HAP-1 (cell line): ENCODE results near the gene FGD2.

ENCODE experiments used
- DNase-seq, 2 experiments: peaks; one replicate each; pipeline ENCODE4 v3.0.0-alpha.2; 2016 to 2020; ENCODE audit warnings: low spot score in 2 of 2
- H3K27me3 ChIP-seq: fragments of 250-450 bp; sonication (Bioruptor Pico); 2 replicates; pipeline ENCODE4 v1.5.1; 2020; ENCODE audit warnings: low read depth, mild to moderate bottlenecking, moderate library complexity
- H3K36me3 ChIP-seq: fragments of 250-450 bp; sonication (Bioruptor Pico); replicated peaks from 2 replicates; pipeline ENCODE4 v1.5.1; 2020; ENCODE audit warnings: mild to moderate bottlenecking
- H3K4me1 ChIP-seq: fragments of 250-450 bp; sonication (Bioruptor Pico); 2 replicates; pipeline ENCODE4 v1.5.1; 2020; ENCODE audit warnings: mild to moderate bottlenecking
- H3K4me3 ChIP-seq: fragments of 250-450 bp; sonication (Bioruptor Pico); 2 replicates; pipeline ENCODE4 v1.5.1; 2020; ENCODE audit warnings: mild to moderate bottlenecking, moderate library complexity
- H3K9me3 ChIP-seq: fragments of 250-450 bp; sonication (Bioruptor Pico); 2 replicates; pipeline ENCODE4 v1.5.1; 2020; ENCODE audit warnings: mild to moderate bottlenecking, moderate library complexity
- in situ Hi-C: fragments of 300-500 bp; cut with MboI; formaldehyde crosslinking; loops from 3 replicates; pipeline ENCODE4 v1.14.3; 2020; ENCODE audit warnings: low sequenced_read_pairs, inconsistent platforms, mixed read lengths

The FGD2 gene

DNA sequence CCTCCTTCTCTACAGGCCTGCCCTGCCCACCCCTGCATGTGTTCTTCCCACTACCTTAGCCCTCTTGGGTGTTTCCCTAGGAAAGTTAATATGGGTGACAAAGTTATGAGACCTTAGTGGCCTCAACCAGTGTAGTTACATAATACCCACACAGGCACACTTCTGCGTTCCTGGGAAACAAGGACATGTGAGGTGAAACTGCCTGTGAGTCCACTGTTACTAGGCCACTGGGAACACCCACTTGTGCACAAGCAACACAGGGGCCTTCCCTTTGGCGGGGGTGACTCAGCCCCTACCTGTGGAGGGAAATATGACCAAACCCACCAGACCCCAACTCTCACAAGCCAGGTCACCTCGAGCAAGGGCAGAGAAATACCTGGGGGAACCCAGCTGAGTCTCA, 38.2 kb upstream of the FGD2 start:
- in situ Hi-C loops: no loop called here
- no peak for DNase-seq
- H3K36me3 ChIP-seq: peaks cover 56% of the 10 kb centered on the region
- H3K9me3 ChIP-seq: no peaks in the 10 kb centered on the region
- no peak overlapping the region for H3K4me3 ChIP-seq
- H3K27me3 ChIP-seq: no peaks in the 10 kb centered on the region
- no peaks in the 10 kb centered on the region for H3K4me1 ChIP-seq

- in situ Hi-C loops: no loop called here
- DNase-seq: no peak
- peaks cover 60% of the 10 kb centered on the region for H3K36me3 ChIP-seq
Measured at GRCh38 chr6:36967757-36968156, 37.7 kb upstream of the FGD2 start.

GRCh38 chr6:36968266-36968977, 37.0 kb upstream of the FGD2 start:
- H3K4me1 ChIP-seq: no peaks in the 10 kb centered on the region
- H3K36me3 ChIP-seq: peaks cover 65% of the 10 kb centered on the region
- in situ Hi-C loops: no loop called here
- no peak for DNase-seq
- no peak overlapping the region for H3K4me3 ChIP-seq
- H3K27me3 ChIP-seq: no peaks in the 10 kb centered on the region
- no peaks in the 10 kb centered on the region for H3K9me3 ChIP-seq

More at GRCh38 chr6:36967757-36968156, 37.7 kb upstream of the FGD2 start:
- Histone ChIP-seq H3K27me3 (no peaks in the 10 kb centered on the region), H3K9me3 (no peaks in the 10 kb centered on the region), H3K4me3 (no peak overlapping the region), H3K4me1 (no peaks in the 10 kb centered on the region)

GRCh38 chr6:36969240-36969691, 36.2 kb upstream of the FGD2 start:
- H3K4me3 ChIP-seq: no peak overlapping the region
- H3K27me3 ChIP-seq: no peaks in the 10 kb centered on the region
- no peaks in the 10 kb centered on the region for H3K4me1 ChIP-seq
- in situ Hi-C loops: no loop called here
- peaks cover 73% of the 10 kb centered on the region for H3K36me3 ChIP-seq
- no peak for DNase-seq
- H3K9me3 ChIP-seq: no peaks in the 10 kb centered on the region

- Histone ChIP-seq H3K36me3 (peaks cover 83% of the 10 kb centered on the region), H3K27me3 (no peaks in the 10 kb centered on the region), H3K9me3 (no peaks in the 10 kb centered on the region), H3K4me3 (no peak overlapping the region), H3K4me1 (no peaks in the 10 kb centered on the region)
- in situ Hi-C loops: no loop called here
- no peak for DNase-seq
Measured at GRCh38 chr6:36969988-36970891, 35.2 kb upstream of the FGD2 start.

- H3K4me1 ChIP-seq: no peaks in the 10 kb centered on the region
- H3K36me3 ChIP-seq: peaks cover 92% of the 10 kb centered on the region
- H3K27me3 ChIP-seq: no peaks in the 10 kb centered on the region
- H3K4me3 ChIP-seq: no peak overlapping the region
- in situ Hi-C loops: no loop called here
- no peak for DNase-seq
- no peaks in the 10 kb centered on the region for H3K9me3 ChIP-seq
Measured at GRCh38 chr6:36970892-36971842, 34.3 kb upstream of the FGD2 start.

- Histone ChIP-seq H3K36me3 (peaks cover 98% of the 10 kb centered on the region), H3K4me1 (no peaks in the 10 kb centered on the region), H3K27me3 (no peaks in the 10 kb centered on the region), H3K4me3 (no peak overlapping the region), H3K9me3 (no peaks in the 10 kb centered on the region)
- in situ Hi-C loops: no loop called here
- DNase-seq: no peak
Measured at GRCh38 chr6:36971921-36972673, 33.4 kb upstream of the FGD2 start.

GRCh38 chr6:36973190-36973589, 32.3 kb upstream of the FGD2 start:
- Histone ChIP-seq H3K27me3 (no peaks in the 10 kb centered on the region), H3K4me1 (no peaks in the 10 kb centered on the region), H3K4me3 (no peak overlapping the region), H3K36me3 (peaks cover 98% of the 10 kb centered on the region), H3K9me3 (no peaks in the 10 kb centered on the region)
- in situ Hi-C loops: no loop called here
- DNase-seq: no peak

DNA sequence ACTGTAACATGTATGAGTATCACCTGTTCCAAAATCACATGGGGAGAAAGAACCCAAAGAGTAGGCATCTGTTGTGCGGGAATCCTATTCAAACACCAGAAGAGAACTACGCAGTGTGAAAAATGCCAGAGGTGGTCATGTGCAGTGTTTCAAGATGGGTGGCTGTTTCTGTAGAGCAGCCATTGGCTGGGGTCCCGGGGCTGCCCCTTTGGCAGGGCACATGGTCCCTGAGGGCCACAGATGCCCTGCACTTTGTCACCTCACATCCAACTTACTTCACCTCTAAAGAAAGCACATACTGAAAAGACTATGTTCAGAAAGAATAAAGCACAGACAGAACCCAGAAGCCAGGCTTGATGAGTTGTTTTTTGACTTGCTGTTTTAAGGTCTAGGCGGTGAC, 31.8 kb upstream of the FGD2 start:
- no peaks in the 10 kb centered on the region for H3K27me3 ChIP-seq
- peaks cover 96% of the 10 kb centered on the region for H3K36me3 ChIP-seq
- H3K4me1 ChIP-seq: no peaks in the 10 kb centered on the region
- no peak for DNase-seq
- in situ Hi-C loops: no loop called here
- H3K4me3 ChIP-seq: no peak overlapping the region
- no peaks in the 10 kb centered on the region for H3K9me3 ChIP-seq

DNA sequence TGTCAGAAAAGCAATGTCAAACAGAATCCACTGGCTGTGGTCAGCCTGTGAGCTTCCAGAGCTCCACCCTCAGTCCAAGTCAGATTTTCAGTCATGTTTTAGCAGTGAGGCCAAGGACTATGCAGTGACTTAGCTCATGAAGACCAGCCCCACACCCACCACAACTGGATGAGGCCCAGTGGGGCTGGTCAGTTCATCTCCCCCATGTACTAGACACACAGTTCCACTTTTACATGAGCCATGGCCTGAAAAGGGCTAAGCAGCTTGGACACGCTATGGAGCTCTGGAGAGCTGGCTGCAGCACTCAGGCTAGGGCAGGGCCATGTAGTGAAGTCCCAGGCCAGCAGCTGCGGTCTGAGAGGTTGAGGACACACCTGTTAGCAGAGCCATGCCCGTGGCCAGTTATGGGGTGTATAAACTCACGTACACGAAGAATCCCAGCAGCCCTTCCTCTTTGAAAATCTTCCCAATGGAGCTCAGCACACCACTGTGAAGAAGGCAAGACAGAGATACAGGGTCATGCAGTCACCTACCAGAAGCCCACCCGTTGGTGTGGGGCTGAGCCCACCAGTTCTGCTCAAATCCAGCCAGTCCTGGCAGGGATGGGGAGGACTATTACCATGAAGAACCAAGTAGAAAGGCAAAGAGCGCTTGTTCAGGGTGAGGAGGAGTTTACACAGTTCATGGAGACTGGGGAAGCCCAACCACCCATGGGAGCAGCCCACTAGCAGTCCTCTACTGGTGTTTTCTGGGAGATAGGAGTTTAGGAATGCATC, 30.0 kb upstream of the FGD2 start:
- no peaks in the 10 kb centered on the region for H3K4me1 ChIP-seq
- H3K4me3 ChIP-seq: no peak overlapping the region
- peaks cover 88% of the 10 kb centered on the region for H3K36me3 ChIP-seq
- in situ Hi-C loops: no loop called here
- H3K27me3 ChIP-seq: no peaks in the 10 kb centered on the region
- DNase-seq: no peak
- no peaks in the 10 kb centered on the region for H3K9me3 ChIP-seq

DNA sequence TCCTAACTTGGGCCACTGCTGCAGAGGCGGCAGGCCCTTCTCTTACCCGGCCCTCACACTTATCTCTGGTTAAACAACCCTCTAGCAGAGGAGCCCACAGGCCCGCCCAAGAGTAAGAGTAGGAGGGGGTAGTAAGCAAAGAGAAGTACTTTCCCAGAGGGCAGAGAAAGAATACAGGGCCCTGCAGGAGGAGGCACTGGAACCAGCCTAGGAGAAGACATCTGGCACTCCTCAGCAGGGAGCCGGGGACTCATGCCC, 29.5 kb upstream of the FGD2 start:
- no peaks in the 10 kb centered on the region for H3K9me3 ChIP-seq
- H3K27me3 ChIP-seq: no peaks in the 10 kb centered on the region
- no peak for DNase-seq
- H3K36me3 ChIP-seq: peaks cover 86% of the 10 kb centered on the region
- H3K4me3 ChIP-seq: no peak overlapping the region
- in situ Hi-C loops: no loop called here
- H3K4me1 ChIP-seq: no peaks in the 10 kb centered on the region

- H3K9me3 ChIP-seq: no peaks in the 10 kb centered on the region
- H3K4me1 ChIP-seq: no peaks in the 10 kb centered on the region
- no peaks in the 10 kb centered on the region for H3K27me3 ChIP-seq
- no peak overlapping the region for H3K4me3 ChIP-seq
- in situ Hi-C loops: no loop called here
- no peak for DNase-seq
- peaks cover 84% of the 10 kb centered on the region for H3K36me3 ChIP-seq
Measured at GRCh38 chr6:36976509-36976908, 28.9 kb upstream of the FGD2 start.
